Smooth muscle cell (in vitro differentiated cells): ENCODE results near the gene NPIPB6. TPM values are rescaled to one million over a fixed set of nuclear protein-coding genes. Genes with fewer than 3 reads are reported as not detected.
"Not testable (repeated sequence)": the region's sequence is repeated elsewhere in the genome, so short reads cannot be mapped to it uniquely, and the experiment has no call there.

Experiments used
- DNase-seq: peaks from one replicate; lab custom pipeline; 2025; ENCODE audit not compliant: unreplicated experiment; lab: John Stamatoyannopoulos, UW
- H2AFZ ChIP-seq: fragments of 200-600 bp; sonication (generic); 2 replicates; pipeline ENCODE4 v1.6.0; 2016; ENCODE audit warnings: antibody characterized with exemption, low read depth, mild to moderate bottlenecking
- H3F3A ChIP-seq: fragments of 200-600 bp; sonication (generic); 2 replicates; pipeline ENCODE4 v1.6.0; 2017; ENCODE audit warnings: antibody characterized with exemption, low read depth
- H3K27ac ChIP-seq: fragments of 200-600 bp; sonication (generic); 2 replicates; pipeline ENCODE4 v1.5.1; 2016; ENCODE audit warnings: low read depth, mild to moderate bottlenecking
- H3K27me3 ChIP-seq: fragments of 200-600 bp; sonication (generic); 2 replicates; pipeline ENCODE4 v1.6.1; 2016; ENCODE audit warnings: low read depth, mild to moderate bottlenecking
- H3K36me3 ChIP-seq: fragments of 200-600 bp; sonication (generic); 2 replicates; pipeline ENCODE4 v1.5.1; 2016; ENCODE audit warnings: low read depth
- H3K4me1 ChIP-seq: fragments of 200-600 bp; sonication (generic); 2 replicates; pipeline ENCODE4 v1.5.1; 2016; ENCODE audit warnings: low read depth
- H3K4me2 ChIP-seq: fragments of 200-600 bp; sonication (generic); 2 replicates; pipeline ENCODE4 v1.6.0; 2016; ENCODE audit warnings: mild to moderate bottlenecking
- H3K4me3 ChIP-seq: fragments of 200-600 bp; sonication (generic); 2 replicates; pipeline ENCODE4 v1.5.1; 2016; ENCODE audit warnings: mild to moderate bottlenecking
- H3K79me2 ChIP-seq: fragments of 200-600 bp; sonication (generic); 2 replicates; pipeline ENCODE4 v1.6.0; 2016; ENCODE audit warnings: low read depth, mild to moderate bottlenecking
- H3K9ac ChIP-seq: fragments of 200-600 bp; sonication (generic); 2 replicates; pipeline ENCODE4 v1.6.0; 2016; ENCODE audit warnings: low read depth
- H3K9me3 ChIP-seq: fragments of 200-600 bp; sonication (generic); replicated peaks from 2 replicates; pipeline ENCODE4 v1.5.1; 2016; ENCODE audit warnings: low read depth
- H4K20me1 ChIP-seq: fragments of 200-600 bp; sonication (generic); 2 replicates; pipeline ENCODE4 v1.6.0; 2016; ENCODE audit warnings: low read depth
- WGBS: methylation state at CpG from one replicate; pipeline ENCODE4 v1.1.7; 2016; ENCODE audit warnings: low lambda C conversion rate; 5-methylcytosine and 5-hydroxymethylcytosine counted together
- polyA plus RNA-seq: library from polyadenylated mRNA; unstranded; fragments of >200 nt; fragmentation: Nextera tagmentation; extraction: Ambion mirVana; gene quantifications from 2 replicates; pipeline ENCODE4 v1.2.1, GENCODE V29; 2016
- total RNA-seq: library from RNA; depleted of rRNA; stranded (reverse); fragments of >200 nt; gene quantifications from 2 replicates; pipeline ENCODE4 v1.2.3, GENCODE V29; 2014
- TF ChIP-seq, protein P1 (sequence below): fragments of 200-600 bp; sonication (generic); IDR thresholded peaks from 2 replicates; pipeline ENCODE4 v1.5.1; 2017; ENCODE audit warnings: borderline replicate concordance, mild to moderate bottlenecking, antibody characterized with exemption; ENCODE audit not compliant: insufficient read depth, poor library complexity, severe bottlenecking

The NPIPB6 gene
- total and polyA plus RNA-seq, 2 experiments from 2014 or later, result 0.17 to 0.22 TPM

DNA sequence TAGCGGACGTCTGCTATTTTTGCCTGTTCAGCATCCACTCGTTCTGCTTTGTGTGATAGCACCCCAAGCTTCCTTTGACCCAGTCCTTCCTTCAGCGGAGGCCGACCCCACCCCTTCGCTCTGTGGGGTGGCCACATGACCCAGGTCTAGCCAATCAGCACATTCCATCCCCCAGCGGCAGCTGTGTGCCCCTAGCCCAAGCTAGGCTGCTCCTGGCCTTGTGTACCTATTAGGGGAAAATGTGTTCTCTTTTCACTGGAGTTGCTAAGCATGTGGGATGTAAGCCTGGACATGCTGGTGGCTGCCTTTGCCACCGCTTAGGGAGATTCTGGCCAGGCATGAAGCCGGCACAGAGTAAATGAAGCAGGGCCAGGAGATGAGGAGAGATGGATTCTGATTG is 33.1 kb downstream of the NPIPB6 start:
- H3K4me2 ChIP-seq, DNase-seq, H3K9ac ChIP-seq, H2AFZ ChIP-seq, H3K9me3 ChIP-seq, H3K27ac ChIP-seq, H3K4me1 ChIP-seq, H3K27me3 ChIP-seq, H3F3A ChIP-seq, H3K36me3 ChIP-seq, H4K20me1 ChIP-seq, H3K79me2 ChIP-seq, H3K4me3 ChIP-seq: not testable (repeated sequence)
- WGBS, result 38% methylated on average over 6 of the region's 9 CpGs

DNA sequence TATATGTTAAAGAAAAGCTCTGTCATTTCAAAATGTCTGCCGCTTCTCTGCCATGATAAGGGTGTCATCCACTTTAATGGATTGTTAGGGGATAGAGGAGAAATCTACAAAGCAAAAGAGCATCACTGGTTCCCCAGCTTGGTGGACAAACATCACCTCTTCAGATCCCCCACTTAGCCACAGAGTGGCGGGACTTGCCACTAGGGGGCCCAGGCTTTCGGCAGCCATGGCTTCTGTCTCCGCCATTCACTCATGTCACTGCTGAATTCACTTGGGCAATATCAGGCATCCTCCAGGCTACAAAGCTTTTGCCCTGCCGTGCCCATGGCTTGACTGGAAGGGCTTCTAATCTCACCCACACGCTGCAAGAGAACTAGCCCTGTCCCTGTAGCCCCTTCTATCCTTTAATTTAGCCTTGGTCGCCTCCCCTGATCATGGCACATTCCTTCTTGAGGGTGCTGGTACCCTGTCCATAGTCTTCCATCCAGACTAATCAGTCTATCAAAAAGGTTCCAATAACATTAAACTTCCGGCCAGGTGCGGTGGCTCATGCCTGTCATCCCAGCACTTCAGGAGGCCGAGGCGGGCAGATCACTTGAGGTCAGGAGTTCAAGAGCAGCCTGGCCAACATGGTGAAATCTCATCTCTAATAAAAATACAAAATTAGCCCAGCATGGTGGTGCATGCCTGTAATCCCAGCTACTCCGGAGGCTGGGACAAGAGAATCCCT is 36.3 kb downstream of the NPIPB6 start:
- no peaks in the 10 kb centered on the region for H3K27me3 ChIP-seq
- no peak overlapping the region for H3K4me3 ChIP-seq
- no peak overlapping the region for H3K27ac ChIP-seq
- H3K4me1 ChIP-seq, result no peaks in the 10 kb centered on the region
- no peak overlapping the region for H3K4me2 ChIP-seq
- no peaks in the 10 kb centered on the region for H3F3A ChIP-seq
- H3K9ac ChIP-seq, result no peak overlapping the region
- no peaks in the 10 kb centered on the region for H3K79me2 ChIP-seq
- H3K36me3 ChIP-seq, result no peaks in the 10 kb centered on the region
- no peaks in the 10 kb centered on the region for H3K9me3 ChIP-seq
- H4K20me1 ChIP-seq, result no peaks in the 10 kb centered on the region
- WGBS, result 64% methylated on average over 12 of the region's 12 CpGs
- DNase-seq, result peak; percentile 6
- no peak overlapping the region for H2AFZ ChIP-seq
- TF ChIP-seq, protein P1, sequence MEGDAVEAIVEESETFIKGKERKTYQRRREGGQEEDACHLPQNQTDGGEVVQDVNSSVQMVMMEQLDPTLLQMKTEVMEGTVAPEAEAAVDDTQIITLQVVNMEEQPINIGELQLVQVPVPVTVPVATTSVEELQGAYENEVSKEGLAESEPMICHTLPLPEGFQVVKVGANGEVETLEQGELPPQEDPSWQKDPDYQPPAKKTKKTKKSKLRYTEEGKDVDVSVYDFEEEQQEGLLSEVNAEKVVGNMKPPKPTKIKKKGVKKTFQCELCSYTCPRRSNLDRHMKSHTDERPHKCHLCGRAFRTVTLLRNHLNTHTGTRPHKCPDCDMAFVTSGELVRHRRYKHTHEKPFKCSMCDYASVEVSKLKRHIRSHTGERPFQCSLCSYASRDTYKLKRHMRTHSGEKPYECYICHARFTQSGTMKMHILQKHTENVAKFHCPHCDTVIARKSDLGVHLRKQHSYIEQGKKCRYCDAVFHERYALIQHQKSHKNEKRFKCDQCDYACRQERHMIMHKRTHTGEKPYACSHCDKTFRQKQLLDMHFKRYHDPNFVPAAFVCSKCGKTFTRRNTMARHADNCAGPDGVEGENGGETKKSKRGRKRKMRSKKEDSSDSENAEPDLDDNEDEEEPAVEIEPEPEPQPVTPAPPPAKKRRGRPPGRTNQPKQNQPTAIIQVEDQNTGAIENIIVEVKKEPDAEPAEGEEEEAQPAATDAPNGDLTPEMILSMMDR, result peak; percentile 57

DNA sequence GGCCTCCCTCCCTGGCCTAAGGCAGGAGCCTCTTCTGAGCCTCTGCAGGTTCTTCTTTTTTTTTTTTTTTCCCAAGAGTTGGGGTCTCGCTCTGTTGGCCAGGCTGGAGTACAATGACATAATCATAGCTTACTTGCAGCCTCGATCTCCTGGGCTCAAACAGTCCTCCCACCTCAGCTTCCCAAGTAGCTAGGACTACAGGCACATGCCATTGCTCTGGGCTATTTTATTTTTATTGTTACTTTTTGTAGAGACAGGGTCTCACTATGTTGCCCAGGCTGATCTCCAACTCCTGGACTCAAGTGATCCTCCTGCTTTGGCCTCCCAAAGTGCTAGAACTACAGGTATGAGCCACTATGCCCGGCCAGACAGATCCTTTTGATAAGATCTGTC is 38.4 kb downstream of the NPIPB6 start:
- Histone ChIP-seq H3K27ac (no peak overlapping the region), H3K36me3 (no peaks in the 10 kb centered on the region), H3K79me2 (no peaks in the 10 kb centered on the region), H3K9me3 (no peaks in the 10 kb centered on the region), H3K4me3 (no peak overlapping the region), H3K9ac (no peak overlapping the region), H3K27me3 (no peaks in the 10 kb centered on the region), H2AFZ (no peak overlapping the region), H3K4me2 (no peak overlapping the region), H4K20me1 (no peaks in the 10 kb centered on the region), H3K4me1 (no peaks in the 10 kb centered on the region), H3F3A (no peaks in the 10 kb centered on the region)
- TF ChIP-seq, protein P1, result no peak
- WGBS, result 90% methylated on average over 3 of the region's 3 CpGs
- no peak for DNase-seq

DNA sequence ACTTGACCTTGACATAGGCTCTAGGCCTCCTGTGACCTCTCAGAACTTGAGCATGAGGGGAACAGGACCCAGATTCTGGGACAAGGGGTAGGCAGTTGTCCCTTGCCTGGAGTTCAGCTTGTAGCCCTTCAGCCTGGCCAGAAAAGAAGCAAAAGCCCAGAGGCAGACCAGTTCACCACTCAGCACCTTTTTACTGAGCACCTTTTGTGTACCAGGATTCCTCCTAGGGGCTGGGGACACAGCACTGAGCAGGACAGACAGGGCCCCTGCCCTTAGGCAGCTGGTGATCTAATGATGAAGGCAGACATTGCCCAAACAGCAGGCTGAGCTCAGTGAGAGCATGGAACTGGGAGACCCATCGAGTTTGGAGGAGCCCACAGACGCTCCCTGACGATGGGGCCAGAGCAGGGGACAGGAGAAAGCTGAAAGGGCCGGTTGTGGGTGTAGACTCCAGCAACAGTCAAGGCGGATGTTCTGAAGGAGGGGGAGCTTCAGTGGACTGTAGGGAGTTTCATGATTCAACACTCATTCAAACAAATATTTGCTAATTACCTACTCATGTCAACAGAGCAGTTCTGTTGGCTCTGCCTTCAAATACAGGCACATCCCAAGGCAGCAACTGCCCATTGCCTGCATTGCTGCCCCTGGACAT is 38.9 kb downstream of the NPIPB6 start:
- H3K4me2 ChIP-seq, result no peak overlapping the region
- DNase-seq, result no peak
- no peaks in the 10 kb centered on the region for H3K36me3 ChIP-seq
- no peak overlapping the region for H3K4me3 ChIP-seq
- peak overlapping the region; percentile 31 for H3K27ac ChIP-seq
- H3K79me2 ChIP-seq, result no peaks in the 10 kb centered on the region
- no peaks in the 10 kb centered on the region for H3K27me3 ChIP-seq
- no peak overlapping the region for H3K9ac ChIP-seq
- 87% methylated on average over 5 of the region's 5 CpGs for WGBS
- H4K20me1 ChIP-seq, result no peaks in the 10 kb centered on the region
- no peaks in the 10 kb centered on the region for H3F3A ChIP-seq
- no peak overlapping the region for H2AFZ ChIP-seq
- no peaks in the 10 kb centered on the region for H3K9me3 ChIP-seq
- TF ChIP-seq, protein P1, result no peak
- H3K4me1 ChIP-seq, result no peaks in the 10 kb centered on the region
